ENCODE measurements around the gene FGF22.
A peak's percentile ranks its signal among the peaks of the same experiment; 100 is the strongest.

Gene FGF22

GRCh38 chr19:629961-630714, 9.5 kb upstream of the FGF22 start:
- H3K27ac ChIP-seq = no peak overlapping the region
- H3K4me1 ChIP-seq = peaks cover 8% of the 10 kb centered on the region
- H3K79me2 ChIP-seq = peaks cover 17% of the 10 kb centered on the region
- no peak overlapping the region for H2AFZ ChIP-seq
- H3K36me3 ChIP-seq (ENCODE audit: control insufficient read depth, insufficient read depth, low read length) = no peaks in the 10 kb centered on the region
- no peak for TF ChIP-seq CTCF (IDR thresholded peaks at IDR 0.05)
- H3K9ac ChIP-seq = no peak overlapping the region
- no peaks in the 10 kb centered on the region for H3K27me3 ChIP-seq (ENCODE audit: control insufficient read depth, insufficient read depth, low read length)
- H3K9me3 ChIP-seq (ENCODE audit: control insufficient read depth, low read length) = no peaks in the 10 kb centered on the region
- no peak overlapping the region for H3K4me2 ChIP-seq (ENCODE audit: low read length)
- no peak overlapping the region for H3K4me3 ChIP-seq (ENCODE audit: low read depth, low read length)

GRCh38 chr19:632579-633067, 7.1 kb upstream of the FGF22 start:
- Histone ChIP-seq H2AFZ (peak overlapping the region; percentile 91), H3K27ac (no peak overlapping the region), H3K79me2 (peaks cover 17% of the 10 kb centered on the region), H3K9ac (no peak overlapping the region), H3K36me3 (ENCODE audit: control insufficient read depth, insufficient read depth, low read length) (no peaks in the 10 kb centered on the region), H3K27me3 (ENCODE audit: control insufficient read depth, insufficient read depth, low read length) (no peaks in the 10 kb centered on the region), H3K4me1 (peaks cover 8% of the 10 kb centered on the region), H3K9me3 (ENCODE audit: control insufficient read depth, low read length) (no peaks in the 10 kb centered on the region), H3K4me2 (ENCODE audit: low read length) (peak overlapping the region; percentile 84), H3K4me3 (ENCODE audit: low read depth, low read length) (peak overlapping the region; percentile 87)
- TF ChIP-seq CTCF (IDR thresholded peaks at IDR 0.05) = no peak

- Histone ChIP-seq H3K4me1 (peaks cover 8% of the 10 kb centered on the region), H3K79me2 (peaks cover 17% of the 10 kb centered on the region), H3K9ac (peak within 1 kb of the TSS; percentile 8), H3K27me3 (ENCODE audit: control insufficient read depth, insufficient read depth, low read length) (no peaks in the 10 kb centered on the region), H3K4me2 (ENCODE audit: low read length) (peak within 1 kb of the TSS; percentile 99), H3K4me3 (ENCODE audit: low read depth, low read length) (peak within 1 kb of the TSS; percentile 87), H3K9me3 (ENCODE audit: control insufficient read depth, low read length) (no peaks in the 10 kb centered on the region), H3K27ac (peak within 1 kb of the TSS; percentile 31), H2AFZ (peak within 1 kb of the TSS; percentile 94), H3K36me3 (ENCODE audit: control insufficient read depth, insufficient read depth, low read length) (no peaks in the 10 kb centered on the region)
- peak; percentile 25 for TF ChIP-seq CTCF (IDR thresholded peaks at IDR 0.05)
Measured at GRCh38 chr19:633068-633785, 6.5 kb upstream of the FGF22 start, which contains the start of gene POLRMT. Gene POLRMT (minus strand): TSS chr19:633537. CDS start chr19:633512, 25 bp downstream.

GRCh38 chr19:633786-634639, 5.7 kb upstream of the FGF22 start:
- H3K36me3 ChIP-seq (ENCODE audit: control insufficient read depth, insufficient read depth, low read length) = no peaks in the 10 kb centered on the region
- H3K79me2 ChIP-seq = peaks cover 15% of the 10 kb centered on the region
- H3K9ac ChIP-seq = no peak overlapping the region
- TF ChIP-seq CTCF (IDR thresholded peaks at IDR 0.05) = no peak
- peaks cover 8% of the 10 kb centered on the region for H3K4me1 ChIP-seq
- H3K27ac ChIP-seq = peak overlapping the region; percentile 31
- H2AFZ ChIP-seq = peak overlapping the region; percentile 94
- H3K4me2 ChIP-seq (ENCODE audit: low read length) = peak overlapping the region; percentile 99
- peak overlapping the region; percentile 87 for H3K4me3 ChIP-seq (ENCODE audit: low read depth, low read length)
- no peaks in the 10 kb centered on the region for H3K9me3 ChIP-seq (ENCODE audit: control insufficient read depth, low read length)
- H3K27me3 ChIP-seq (ENCODE audit: control insufficient read depth, insufficient read depth, low read length) = no peaks in the 10 kb centered on the region

All from parathyroid adenoma (tissue), 2 donors.